8988T (cell line): ENCODE data around the gene FGF14.

ENCODE experiments used
- DNase-seq: peaks from one replicate; pipeline ENCODE4 v3.0.0; 2011

FGF14 gene

GRCh38 chr13:102237230-102237629 is 164.6 kb downstream of the FGF14 start:
- DNase-seq, result no peak

GRCh38 chr13:102236830-102237229 is 165.0 kb downstream of the FGF14 start:
- no peak for DNase-seq

DNA sequence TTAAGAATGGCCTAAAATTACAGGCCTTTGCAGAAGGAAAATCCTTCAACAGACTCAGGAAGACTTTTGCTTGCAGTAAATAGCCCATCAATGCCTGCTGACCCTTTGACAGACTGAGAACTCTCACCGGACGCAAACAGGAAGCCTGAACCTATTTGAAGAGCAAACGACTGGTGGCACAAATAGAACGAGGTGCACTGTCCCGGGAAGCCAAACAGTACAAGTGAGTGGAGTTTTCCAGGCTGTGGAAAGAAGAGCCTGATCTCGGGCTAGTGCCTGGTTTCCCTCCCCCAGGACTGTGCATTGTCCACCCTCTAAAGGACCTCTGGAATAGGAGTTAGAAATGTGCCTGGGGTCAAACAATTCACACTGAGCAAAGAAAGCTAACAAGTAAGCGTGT is 165.5 kb downstream of the FGF14 start:
- no peak for DNase-seq

DNA sequence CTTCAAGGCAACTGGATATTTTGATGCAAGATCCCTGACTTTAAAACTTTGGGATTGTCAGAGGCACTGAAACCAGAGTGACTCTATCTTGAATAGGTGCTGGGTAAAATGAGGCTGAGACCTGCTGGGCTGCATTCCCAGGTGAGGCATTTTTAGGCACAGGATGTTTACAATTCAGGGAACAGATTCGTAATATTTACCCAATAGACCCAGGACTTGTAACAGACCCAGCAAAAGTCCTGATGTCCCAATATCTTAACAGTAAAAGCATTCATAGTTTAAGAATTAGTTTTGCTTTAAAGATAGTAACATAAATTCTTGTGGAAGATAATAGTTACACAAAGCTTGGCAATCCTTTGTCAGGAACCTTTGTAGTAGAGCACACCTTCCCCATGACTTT is 166.2 kb downstream of the FGF14 start:
- DNase-seq, result no peak

DNA sequence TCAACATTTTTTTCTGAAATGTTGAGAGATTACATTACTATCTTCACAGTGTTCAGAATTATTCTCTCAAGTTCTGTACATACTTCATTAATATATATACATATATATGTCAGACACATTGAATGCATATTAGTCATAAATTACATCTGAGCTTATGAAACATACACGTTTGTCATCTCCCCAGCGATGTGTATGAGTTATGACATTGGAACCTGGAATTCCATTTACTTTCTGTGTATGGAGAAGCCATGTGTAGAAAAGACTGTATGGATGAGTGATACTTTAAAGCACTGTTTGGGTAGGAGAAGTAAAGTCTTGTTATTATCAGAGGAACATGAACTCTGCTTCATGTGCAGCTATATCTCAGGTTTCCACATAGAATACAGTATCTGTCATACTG is 167.2 kb downstream of the FGF14 start:
- no peak for DNase-seq

DNA sequence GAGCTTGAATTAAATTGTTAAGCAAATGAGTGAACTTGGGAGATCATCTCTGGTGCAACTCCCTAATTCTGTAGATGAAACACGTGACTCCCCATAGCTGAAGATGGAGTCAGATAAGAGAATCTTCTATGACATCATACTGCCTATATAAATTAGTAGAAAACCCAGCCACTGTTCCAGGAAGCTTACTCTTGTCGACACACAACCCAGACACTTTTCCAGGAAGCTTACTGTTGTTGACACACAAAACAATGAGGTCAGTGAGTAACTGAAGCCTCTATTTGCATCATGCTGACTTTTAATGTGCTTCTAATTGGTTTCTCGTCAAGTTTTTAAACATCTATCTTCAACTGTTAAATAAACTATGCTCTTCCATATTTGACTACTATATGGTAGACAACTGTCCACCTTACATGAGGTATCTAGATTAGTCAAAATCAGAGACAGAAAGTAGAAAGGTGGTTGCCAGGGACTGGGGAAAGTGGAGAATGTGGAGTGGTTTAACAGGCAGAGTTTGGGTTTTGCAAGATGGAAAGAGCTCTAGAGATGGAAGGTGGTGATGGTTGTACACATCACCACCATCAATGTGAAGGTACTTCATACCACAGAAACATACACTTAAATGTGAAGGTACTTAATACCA is 168.2 kb downstream of the FGF14 start:
- no peak for DNase-seq

DNA sequence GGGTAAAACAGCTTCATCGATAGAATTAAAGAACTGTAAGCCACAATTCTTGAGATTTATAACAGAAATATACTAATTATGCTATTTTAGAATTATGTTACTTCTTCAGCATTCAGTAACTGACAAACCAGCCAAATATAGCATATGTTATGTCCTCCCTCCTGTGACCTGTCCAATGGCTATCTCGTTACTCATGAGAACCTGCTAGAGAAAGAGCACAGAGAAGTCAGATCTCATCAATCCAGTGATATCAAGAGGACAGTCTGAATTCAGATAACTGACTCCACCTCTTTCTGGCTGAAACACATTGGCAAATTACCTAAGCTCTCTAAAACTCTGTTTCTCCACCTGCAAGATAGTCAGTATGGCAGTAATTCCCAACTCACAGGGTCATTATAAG is 170.4 kb downstream of the FGF14 start:
- no peak for DNase-seq

DNA sequence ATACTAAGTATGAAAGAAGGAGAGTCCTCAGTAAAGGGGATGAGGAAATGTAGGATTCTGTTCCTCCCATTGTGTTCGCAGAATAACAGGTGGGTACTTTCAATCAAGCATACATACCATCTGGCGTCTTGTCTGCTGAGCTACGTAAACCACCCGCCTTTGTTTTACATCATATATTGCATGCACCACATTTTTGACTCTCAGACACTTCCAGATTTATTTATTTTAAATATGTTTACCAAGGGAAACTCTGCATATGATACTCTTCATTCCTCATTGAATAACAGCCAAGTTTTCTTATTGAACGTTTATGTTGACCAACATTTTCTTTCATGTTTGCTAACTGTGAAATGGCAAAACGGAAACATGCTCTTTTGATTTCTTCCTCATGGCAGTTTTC is 174.1 kb downstream of the FGF14 start:
- no peak for DNase-seq

- no peak for DNase-seq
Measured at GRCh38 chr13:102226591-102226990, 175.3 kb downstream of the FGF14 start.

DNA sequence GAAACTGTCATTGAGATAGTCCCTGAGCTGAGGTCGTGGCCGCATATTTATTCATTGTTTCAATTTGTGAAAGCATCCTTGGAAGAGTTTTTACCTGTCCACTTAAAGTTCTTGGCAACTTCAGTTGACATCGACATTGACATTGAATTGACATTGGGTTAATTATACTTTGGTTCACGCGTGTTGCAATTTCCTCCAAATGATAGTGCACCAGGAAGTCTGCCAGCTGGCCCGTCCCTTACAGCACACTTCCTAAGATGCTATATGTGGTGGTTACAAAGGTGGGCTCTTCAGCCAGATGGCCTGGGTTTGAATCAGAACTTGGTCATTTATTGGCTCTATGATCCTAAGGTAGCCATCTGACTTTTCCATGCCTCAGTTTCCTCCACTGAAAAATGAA is 176.0 kb downstream of the FGF14 start:
- no peak for DNase-seq

- no peak for DNase-seq
Measured at GRCh38 chr13:102220681-102221228, 181.1 kb downstream of the FGF14 start.

DNA sequence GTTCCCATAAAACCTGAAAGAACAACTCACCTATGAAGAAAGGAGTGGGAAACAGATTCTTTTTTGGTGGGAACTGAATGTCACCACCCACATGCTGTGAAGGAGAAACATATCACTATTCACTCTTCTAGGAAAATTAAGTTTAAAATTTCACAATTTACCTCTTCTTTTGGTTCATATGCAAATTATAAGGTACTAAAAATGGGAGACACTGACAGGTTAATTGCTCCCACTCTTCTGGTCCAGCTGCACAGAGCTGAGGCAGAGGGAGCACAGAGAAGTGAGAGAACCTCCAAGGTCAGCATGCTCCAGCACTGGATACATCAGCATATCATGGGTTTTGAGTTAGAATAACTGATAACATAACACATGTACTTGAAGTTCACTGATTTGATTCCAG is 186.9 kb downstream of the FGF14 start:
- DNase-seq, result no peak

GRCh38 chr13:102212729-102213128 is 189.1 kb downstream of the FGF14 start:
- no peak for DNase-seq

GRCh38 chr13:102208347-102208746 is 193.5 kb downstream of the FGF14 start:
- DNase-seq, result no peak

DNA sequence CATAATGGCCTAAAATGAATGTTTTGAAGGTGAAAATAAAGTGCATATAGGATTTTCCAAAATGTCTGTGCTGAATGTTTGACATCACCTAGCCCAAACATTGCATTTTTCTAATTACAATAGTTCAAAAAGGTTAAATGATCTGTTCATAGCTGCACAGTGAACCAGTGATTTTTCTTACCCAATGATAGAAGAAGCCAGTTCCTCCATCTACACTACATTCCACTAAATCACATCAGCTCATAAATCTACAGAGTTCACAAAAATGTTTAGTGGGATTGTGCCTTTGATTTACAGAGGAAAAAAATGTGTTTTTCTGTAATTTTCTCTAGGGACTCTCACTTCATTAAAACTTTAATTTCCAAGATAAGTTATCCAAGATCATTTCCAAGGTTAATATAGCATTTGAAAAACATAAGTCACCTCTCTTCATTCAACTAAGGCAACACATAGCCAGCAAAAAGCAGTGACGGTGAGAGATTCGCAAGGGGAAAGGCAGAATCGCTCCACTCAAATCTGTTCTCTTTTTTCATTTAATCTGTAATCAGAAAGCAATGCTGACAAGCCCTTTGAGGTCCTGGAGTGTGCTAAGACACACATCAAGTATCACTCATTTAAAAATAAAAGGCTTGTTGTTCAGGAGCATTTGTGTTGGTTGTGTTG is 194.0 kb downstream of the FGF14 start:
- no peak for DNase-seq

DNA sequence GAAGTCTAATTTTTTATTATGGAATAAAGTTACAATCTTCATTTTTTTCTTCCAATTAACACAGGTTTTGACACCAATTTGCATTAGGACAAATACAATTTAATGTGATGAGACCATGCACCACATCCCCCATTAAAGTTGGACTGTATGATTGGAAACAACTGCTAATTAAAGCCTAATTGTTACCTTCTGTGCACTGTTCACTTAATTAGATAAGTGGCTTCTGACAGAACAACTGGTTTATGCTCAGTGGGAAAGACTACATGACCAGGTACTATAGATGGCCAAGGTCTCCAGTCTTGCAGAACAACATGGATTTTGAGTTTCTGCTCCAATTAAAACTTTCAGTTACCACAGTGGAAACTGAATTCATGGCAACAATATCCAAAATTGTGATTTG is 198.1 kb downstream of the FGF14 start:
- no peak for DNase-seq

DNA sequence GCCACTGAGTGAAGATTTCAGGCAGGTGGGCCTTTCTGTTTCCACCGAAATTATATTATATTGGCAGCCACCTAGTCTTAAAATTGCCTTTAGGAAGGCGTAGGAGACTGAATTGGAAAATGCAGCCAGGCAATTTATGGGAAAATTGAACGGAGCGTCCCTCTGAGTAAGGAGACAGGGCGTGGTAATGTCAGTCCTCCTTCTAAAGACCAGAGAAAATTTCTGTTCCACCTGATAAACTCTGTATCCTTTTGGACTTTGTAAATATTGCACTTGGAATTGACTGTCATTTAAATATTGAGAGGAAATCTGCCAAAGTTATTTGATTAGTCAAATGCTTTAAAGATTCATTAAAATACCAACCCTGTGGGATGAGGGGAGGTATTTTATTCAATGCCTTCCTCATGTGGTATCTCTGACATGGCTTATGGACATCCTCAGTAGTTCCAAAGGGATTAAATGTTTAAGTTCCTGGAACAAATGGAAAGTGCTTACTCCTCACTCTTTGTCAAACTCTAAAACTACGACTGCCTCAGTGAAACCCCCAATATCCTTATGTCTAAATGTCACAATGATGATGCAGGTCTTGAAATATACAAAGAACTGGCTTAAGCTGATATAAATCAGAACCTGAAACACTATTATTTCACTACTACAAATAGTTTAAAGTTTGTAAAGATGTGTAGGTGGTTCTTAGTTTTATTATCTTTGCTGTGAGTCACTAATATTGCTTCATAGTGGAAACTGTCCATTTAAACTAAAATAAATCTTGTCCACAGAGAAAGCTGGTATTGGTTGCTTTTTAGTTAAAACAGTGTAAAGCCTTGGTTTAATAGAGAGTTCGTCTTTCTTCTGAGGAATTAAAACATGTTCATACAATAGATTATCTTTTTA is 203.2 kb downstream of the FGF14 start:
- no peak for DNase-seq

DNA sequence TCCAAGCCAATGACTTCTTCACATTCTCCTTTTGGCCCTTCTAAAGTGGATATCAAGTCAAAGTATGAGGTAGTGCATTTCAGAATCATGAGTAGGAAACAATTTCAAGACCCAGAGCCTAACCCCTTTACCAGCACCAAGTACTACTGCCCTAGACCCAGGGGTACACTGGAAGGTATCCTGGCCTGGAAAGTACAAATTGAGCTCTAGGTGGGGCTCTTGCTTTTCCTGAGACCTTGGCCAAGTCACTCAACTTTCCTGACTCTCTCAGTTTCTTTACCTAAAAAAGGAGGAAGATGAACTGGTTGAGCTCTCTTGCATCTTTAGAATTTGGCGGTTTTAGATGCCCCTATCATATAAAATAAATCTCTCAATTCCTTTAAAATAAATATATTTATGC is 204.7 kb downstream of the FGF14 start:
- DNase-seq, result no peak

DNA sequence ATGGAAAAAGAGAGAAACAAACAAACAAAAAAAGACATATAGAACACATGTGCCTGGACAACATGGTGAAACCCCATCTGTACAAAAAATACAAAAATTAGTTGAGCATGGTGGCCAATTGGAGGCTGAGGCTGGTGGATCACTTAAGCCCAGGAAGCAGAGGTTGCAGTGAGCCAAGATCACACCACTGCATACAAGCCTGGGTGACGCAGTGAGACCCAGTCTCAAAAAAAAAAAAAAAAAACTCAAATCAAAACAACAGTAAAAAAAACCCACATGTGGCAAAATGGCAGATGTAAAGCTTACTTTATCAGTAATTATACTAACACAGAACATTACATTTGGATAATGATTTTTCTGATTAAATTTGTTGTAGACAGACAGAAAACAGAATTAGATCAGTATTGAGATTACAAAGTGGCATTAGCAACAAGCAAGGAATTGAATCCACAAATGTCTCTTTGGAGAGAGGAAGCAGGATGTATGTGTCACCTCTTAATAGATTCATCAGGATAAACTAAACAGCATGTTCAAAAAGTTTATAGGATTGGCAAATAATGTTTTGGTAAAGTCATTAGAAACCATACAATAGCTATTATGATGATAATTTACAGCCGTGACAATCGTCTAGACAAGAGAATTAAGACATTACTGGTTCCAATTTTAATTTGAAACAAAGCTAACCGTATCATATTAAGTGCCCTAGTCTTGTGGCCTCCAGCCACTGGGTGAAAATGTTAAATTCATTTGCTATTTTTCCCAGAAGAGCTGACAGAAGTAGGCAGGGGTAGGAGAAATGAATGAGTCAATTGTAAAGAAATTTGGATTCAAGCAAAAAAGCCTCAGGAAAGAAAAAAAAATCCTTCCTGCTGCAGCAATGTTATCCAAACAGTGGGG is 206.0 kb downstream of the FGF14 start:
- no peak for DNase-seq

- no peak for DNase-seq
Measured at GRCh38 chr13:102192858-102193257, 209.0 kb downstream of the FGF14 start.

DNA sequence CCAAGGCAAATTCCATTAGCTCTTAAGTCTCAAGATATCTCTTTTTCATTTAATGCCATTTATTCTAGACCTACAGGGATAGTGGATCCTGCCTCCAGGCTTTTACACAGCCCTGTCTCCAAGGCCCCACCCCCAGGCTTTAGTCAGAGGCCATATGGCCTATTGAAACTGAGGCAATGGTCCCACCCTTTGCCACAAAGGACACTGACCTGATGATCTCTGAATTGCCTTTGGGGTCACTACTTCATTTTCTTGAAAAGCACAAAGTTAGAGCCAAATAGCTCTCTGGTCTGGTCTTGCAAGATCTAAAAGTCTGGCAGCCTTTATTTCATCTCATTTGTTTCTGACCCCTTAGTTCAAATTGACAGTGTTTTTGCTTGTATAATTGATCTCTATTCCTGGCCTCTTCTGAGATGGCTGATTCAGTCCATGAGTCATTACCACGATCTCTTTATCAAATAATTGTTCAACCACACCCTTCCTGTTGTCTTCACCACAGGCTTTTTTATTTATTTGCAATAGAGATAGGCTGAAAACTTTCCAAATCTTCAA is 209.8 kb downstream of the FGF14 start:
- DNase-seq, result no peak

- no peak for DNase-seq
Measured at GRCh38 chr13:102190930-102191329, 210.9 kb downstream of the FGF14 start.
